Effector memory CD4-positive, alpha-beta T cell (primary cell): ENCODE data around the gene IL1RAPL1.

Source experiments
- DNase-seq, 3 donors: peaks; one replicate each; pipeline ENCODE4 v3.0.0-alpha.2; 2020
- H3K27ac ChIP-seq: 2 replicates; pipeline ENCODE4 v1.7.0; 2013; ENCODE audit warnings: mild to moderate bottlenecking, low read length, moderate library complexity; ENCODE audit not compliant: insufficient read depth, poor library complexity, severe bottlenecking
- H3K27me3 ChIP-seq: replicated peaks from 2 replicates; pipeline ENCODE4 v1.7.0; 2013; ENCODE audit warnings: mild to moderate bottlenecking, low read length; ENCODE audit not compliant: insufficient read depth, control insufficient read depth, poor library complexity, severe bottlenecking
- H3K36me3 ChIP-seq: 2 replicates; pipeline ENCODE4 v1.7.0; 2013; ENCODE audit warnings: mild to moderate bottlenecking, low read length, moderate library complexity; ENCODE audit not compliant: control insufficient read depth, insufficient read depth
- H3K4me1 ChIP-seq: 2 replicates; pipeline ENCODE4 v1.7.0; 2013; ENCODE audit warnings: low read length, mild to moderate bottlenecking; ENCODE audit not compliant: control insufficient read depth, insufficient read depth, poor library complexity, severe bottlenecking
- H3K4me3 ChIP-seq: 2 replicates; pipeline ENCODE4 v1.7.0; 2013; ENCODE audit warnings: low read length, low read depth, mild to moderate bottlenecking; ENCODE audit not compliant: insufficient read depth, poor library complexity, severe bottlenecking
- H3K9me3 ChIP-seq: 2 replicates; pipeline ENCODE4 v1.7.0; 2013; ENCODE audit warnings: mild to moderate bottlenecking, low read length, moderate library complexity; ENCODE audit not compliant: control insufficient read depth

Gene IL1RAPL1

GRCh38 chrX:29643181-29643580 lies 1055.9 kb downstream of the IL1RAPL1 start:
- no peaks in the 10 kb centered on the region for H3K27me3 ChIP-seq

DNA sequence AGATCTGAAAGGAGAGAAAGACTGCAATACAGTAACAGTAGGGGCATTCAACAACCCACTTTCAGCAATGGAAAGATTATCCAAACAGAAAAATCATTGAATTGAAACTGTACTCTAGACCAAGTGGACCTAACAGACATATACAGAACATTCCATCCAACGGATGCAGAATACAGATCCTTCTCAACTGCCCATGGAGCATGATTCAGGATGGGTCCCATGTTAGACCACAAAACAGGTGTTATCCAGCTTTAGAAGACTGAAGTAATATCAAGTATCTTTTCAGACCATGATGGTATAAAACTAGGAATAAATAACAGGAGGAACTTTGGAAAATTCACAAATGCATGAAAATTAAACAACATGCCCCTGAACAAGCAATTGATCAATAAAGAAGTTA lies 1060.9 kb downstream of the IL1RAPL1 start:
- Histone ChIP-seq H3K27ac (no peak overlapping the region), H3K4me3 (no peak overlapping the region), H3K9me3 (no peaks in the 10 kb centered on the region), H3K36me3 (no peaks in the 10 kb centered on the region), H3K27me3 (no peaks in the 10 kb centered on the region), H3K4me1 (no peaks in the 10 kb centered on the region)
- DNase-seq: no peak

More at GRCh38 chrX:29643181-29643580, 1055.9 kb downstream of the IL1RAPL1 start:
- H3K27ac ChIP-seq: no peak overlapping the region
- H3K4me3 ChIP-seq: no peak overlapping the region
- no peak for DNase-seq
- no peaks in the 10 kb centered on the region for H3K4me1 ChIP-seq
- H3K9me3 ChIP-seq: no peaks in the 10 kb centered on the region
- H3K36me3 ChIP-seq: no peaks in the 10 kb centered on the region

DNA sequence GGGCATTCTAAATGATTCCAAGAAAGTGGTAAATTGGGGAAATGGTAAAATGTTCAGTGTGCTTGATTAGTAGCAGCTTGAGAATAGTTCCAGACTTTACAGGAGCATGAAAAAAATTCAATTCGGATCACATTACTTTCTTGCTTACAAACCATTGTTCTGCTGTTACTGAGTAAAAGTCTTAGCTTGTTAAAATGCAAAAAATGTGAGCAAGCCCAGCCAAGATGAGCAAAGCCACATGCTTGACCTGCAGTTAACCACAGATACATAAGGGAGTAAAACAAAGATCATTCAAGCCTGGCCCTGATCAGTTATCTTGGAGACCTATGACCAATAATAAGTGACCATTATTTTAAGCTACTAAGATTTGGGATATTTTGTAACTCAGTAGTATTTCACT lies 1065.2 kb downstream of the IL1RAPL1 start:
- no peaks in the 10 kb centered on the region for H3K9me3 ChIP-seq
- no peaks in the 10 kb centered on the region for H3K36me3 ChIP-seq
- H3K27me3 ChIP-seq: no peaks in the 10 kb centered on the region
- no peak overlapping the region for H3K4me3 ChIP-seq
- no peak for DNase-seq
- no peaks in the 10 kb centered on the region for H3K4me1 ChIP-seq
- no peak overlapping the region for H3K27ac ChIP-seq

GRCh38 chrX:29653721-29654120 lies 1066.5 kb downstream of the IL1RAPL1 start:
- H3K9me3 ChIP-seq: no peaks in the 10 kb centered on the region
- no peak overlapping the region for H3K4me3 ChIP-seq
- H3K36me3 ChIP-seq: no peaks in the 10 kb centered on the region
- no peak for DNase-seq
- no peak overlapping the region for H3K27ac ChIP-seq
- H3K4me1 ChIP-seq: no peaks in the 10 kb centered on the region
- H3K27me3 ChIP-seq: no peaks in the 10 kb centered on the region

DNA sequence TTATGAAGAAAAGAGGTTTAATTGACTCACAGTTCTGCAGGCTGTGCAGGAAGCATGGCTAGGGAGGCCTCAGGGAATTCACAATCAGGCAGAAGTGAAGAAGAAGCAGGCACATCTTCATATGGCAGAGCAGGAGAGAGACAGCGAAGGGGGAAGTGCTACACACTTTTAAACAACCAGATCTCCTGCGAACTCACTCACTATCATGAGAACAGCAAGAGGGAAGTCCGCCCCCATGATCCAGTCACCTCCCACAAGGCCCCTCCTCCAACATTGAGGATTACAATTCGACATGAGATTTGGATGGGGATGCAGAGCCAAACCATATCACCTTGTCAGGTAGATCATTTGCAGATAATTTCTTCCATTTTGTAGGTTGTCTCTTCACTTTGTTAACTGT lies 1072.7 kb downstream of the IL1RAPL1 start:
- H3K27ac ChIP-seq: no peak overlapping the region
- no peaks in the 10 kb centered on the region for H3K9me3 ChIP-seq
- no peak overlapping the region for H3K4me3 ChIP-seq
- DNase-seq: no peak
- no peaks in the 10 kb centered on the region for H3K4me1 ChIP-seq
- H3K36me3 ChIP-seq: no peaks in the 10 kb centered on the region
- H3K27me3 ChIP-seq: no peaks in the 10 kb centered on the region

GRCh38 chrX:29661290-29661689 lies 1074.0 kb downstream of the IL1RAPL1 start:
- H3K4me3 ChIP-seq: no peak overlapping the region
- no peak for DNase-seq
- no peak overlapping the region for H3K27ac ChIP-seq
- no peaks in the 10 kb centered on the region for H3K36me3 ChIP-seq
- no peaks in the 10 kb centered on the region for H3K9me3 ChIP-seq
- no peaks in the 10 kb centered on the region for H3K4me1 ChIP-seq
- H3K27me3 ChIP-seq: no peaks in the 10 kb centered on the region

GRCh38 chrX:29662101-29662500 lies 1074.9 kb downstream of the IL1RAPL1 start:
- Histone ChIP-seq H3K27ac (no peak overlapping the region), H3K9me3 (no peaks in the 10 kb centered on the region), H3K4me1 (no peaks in the 10 kb centered on the region), H3K4me3 (no peak overlapping the region), H3K27me3 (no peaks in the 10 kb centered on the region), H3K36me3 (no peaks in the 10 kb centered on the region)
- no peak for DNase-seq

GRCh38 chrX:29662759-29663503 lies 1075.7 kb downstream of the IL1RAPL1 start:
- no peaks in the 10 kb centered on the region for H3K4me1 ChIP-seq
- H3K36me3 ChIP-seq: no peaks in the 10 kb centered on the region
- no peaks in the 10 kb centered on the region for H3K9me3 ChIP-seq
- H3K4me3 ChIP-seq: no peak overlapping the region
- no peak overlapping the region for H3K27ac ChIP-seq
- no peaks in the 10 kb centered on the region for H3K27me3 ChIP-seq
- DNase-seq: no peak

DNA sequence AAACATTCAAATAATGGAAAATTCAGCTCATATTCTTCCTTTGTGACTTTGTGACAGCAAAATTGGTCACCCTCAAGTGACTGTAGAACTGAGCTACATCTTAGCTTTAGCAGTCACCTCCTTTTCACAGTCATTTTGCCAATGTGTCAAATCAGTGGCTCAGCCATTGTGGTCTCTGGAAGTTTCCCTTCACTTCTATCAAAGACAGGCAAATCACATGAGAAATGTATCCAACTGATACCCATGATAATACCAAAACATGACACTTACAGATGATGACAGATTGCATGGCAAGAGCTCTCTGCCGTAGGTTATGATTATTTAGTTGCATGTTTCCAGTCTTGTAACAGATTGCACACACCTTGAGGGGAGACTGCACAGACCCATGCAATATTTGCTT lies 1078.3 kb downstream of the IL1RAPL1 start:
- Histone ChIP-seq H3K4me3 (no peak overlapping the region), H3K27ac (no peak overlapping the region), H3K9me3 (no peaks in the 10 kb centered on the region), H3K4me1 (no peaks in the 10 kb centered on the region), H3K27me3 (no peaks in the 10 kb centered on the region), H3K36me3 (no peaks in the 10 kb centered on the region)
- no peak for DNase-seq

DNA sequence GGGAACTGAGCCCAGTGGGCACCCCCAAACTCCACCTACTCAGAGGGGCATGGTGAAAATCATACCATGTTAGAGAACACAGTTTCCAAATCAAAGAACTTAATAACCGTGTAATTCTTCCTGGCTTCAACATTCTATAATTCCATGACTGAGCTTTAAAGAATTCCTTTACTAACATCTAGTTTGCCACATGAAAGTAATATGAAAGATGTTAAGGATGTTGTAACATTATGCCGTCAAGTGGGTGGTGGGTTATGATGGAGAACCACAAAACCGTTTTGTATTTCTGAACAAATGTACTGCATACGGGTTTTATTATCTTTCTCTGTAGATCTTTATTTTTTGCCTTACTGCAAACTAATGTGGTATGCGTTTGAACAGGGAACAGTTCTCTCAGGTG lies 1079.1 kb downstream of the IL1RAPL1 start:
- no peaks in the 10 kb centered on the region for H3K4me1 ChIP-seq
- H3K9me3 ChIP-seq: no peaks in the 10 kb centered on the region
- no peak overlapping the region for H3K27ac ChIP-seq
- H3K27me3 ChIP-seq: no peaks in the 10 kb centered on the region
- H3K4me3 ChIP-seq: no peak overlapping the region
- H3K36me3 ChIP-seq: no peaks in the 10 kb centered on the region
- no peak for DNase-seq
